Thymus (tissue), 11 donors: ENCODE data around the gene LATS2. TPM values are rescaled to one million over a fixed set of nuclear protein-coding genes. Genes with fewer than 3 reads are reported as not detected.

Source experiments
- DNase-seq, 9 donors: peaks; one replicate each; pipeline ENCODE4 v3.0.0-alpha.2; 2013; ENCODE audit warnings: low spot score in 9 of 9, low read depth in 6 of 9, missing footprints in 1 of 9
- H3K27ac ChIP-seq, 2 donors: one replicate each; pipeline ENCODE4 v1.5.1; 2013; ENCODE audit warnings: control low read depth in 1 of 2, low read depth in 1 of 2, low read length in 1 of 2, mild to moderate bottlenecking in 1 of 2, moderate library complexity in 1 of 2
- H3K27me3 ChIP-seq, 2 donors: one replicate each; pipeline ENCODE4 v1.5.1; 2013; ENCODE audit warnings: low read length in 1 of 2; ENCODE audit not compliant: control insufficient read depth in 2 of 2, insufficient read depth in 1 of 2
- H3K36me3 ChIP-seq, 2 donors: one replicate each; pipeline ENCODE4 v1.5.1; 2013; ENCODE audit warnings: low read length in 1 of 2, mild to moderate bottlenecking in 1 of 2, moderate library complexity in 1 of 2; ENCODE audit not compliant: control insufficient read depth in 2 of 2, insufficient read depth in 2 of 2
- H3K4me1 ChIP-seq, 2 donors: one replicate each; pipeline ENCODE4 v1.5.1; 2013; ENCODE audit warnings: low read length in 2 of 2; ENCODE audit not compliant: control insufficient read depth in 2 of 2, insufficient read depth in 2 of 2
- H3K4me3 ChIP-seq, 2 donors: one replicate each; pipeline ENCODE4 v1.5.1; 2013; ENCODE audit warnings: low read length in 2 of 2, control low read depth in 1 of 2, mild to moderate bottlenecking in 1 of 2
- H3K9me3 ChIP-seq, 2 donors: one replicate each; pipeline ENCODE4 v1.5.1; 2013; ENCODE audit warnings: low read length in 1 of 2, mild to moderate bottlenecking in 1 of 2; ENCODE audit not compliant: control insufficient read depth in 2 of 2, insufficient read depth in 1 of 2
- WGBS: extraction: QIAGEN DNeasy Blood & Tissue Kit; methylation state at CpG from one replicate; pipeline ENCODE4 v1.1.7; 2013; 5-methylcytosine and 5-hydroxymethylcytosine counted together
- polyA plus RNA-seq: library from polyadenylated mRNA; stranded (reverse); fragments of 200-250 nt; gene quantifications from one replicate; pipeline ENCODE4 v1.2.3, GENCODE V29; 2013
- total RNA-seq: library from RNA; stranded (reverse); fragments of 120-200 nt; gene quantifications from one replicate; pipeline ENCODE4 v1.2.4, GENCODE V29; 2013
- donor health status: healthy.

LATS2 gene
- total and polyA plus RNA-seq, 2 donors = 1.2 to 4.6 TPM

DNA sequence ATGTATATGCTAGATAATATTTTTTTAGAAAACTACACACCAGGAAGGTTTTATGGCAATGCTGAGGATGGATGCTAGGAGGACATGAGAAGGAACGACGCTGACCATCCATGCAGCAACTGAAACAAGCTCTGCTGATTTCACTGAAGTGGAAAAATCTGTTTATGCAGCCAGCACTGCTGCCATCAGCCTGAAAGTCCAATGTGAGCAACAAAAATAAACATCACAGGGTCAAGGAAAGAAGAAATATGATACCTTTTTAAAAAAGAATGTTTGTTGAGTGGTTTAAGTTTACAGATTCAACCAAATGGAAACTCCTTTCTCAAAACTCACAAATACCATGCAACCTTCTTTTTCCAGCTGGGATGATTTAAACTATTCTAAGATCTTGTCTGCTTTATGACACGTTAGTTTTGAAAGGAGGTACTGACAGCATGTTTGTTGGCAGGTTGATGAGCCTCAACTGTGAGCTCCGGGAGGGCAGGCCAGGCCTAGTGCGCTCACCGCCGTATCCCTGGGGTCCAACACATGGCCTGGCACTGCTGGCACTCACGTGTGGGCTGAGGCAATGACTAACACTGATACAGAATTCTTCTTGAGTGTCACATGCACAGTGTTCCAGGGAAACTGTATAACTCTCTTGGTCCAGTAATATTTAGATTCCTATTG is 46.8 kb downstream of the LATS2 start:
- H3K9me3 ChIP-seq = no peaks in the 10 kb centered on the region
- no peak for DNase-seq
- no peaks in the 10 kb centered on the region for H3K27me3 ChIP-seq
- no peak overlapping the region for H3K27ac ChIP-seq
- H3K4me3 ChIP-seq = no peak overlapping the region
- H3K4me1 ChIP-seq = no peaks in the 10 kb centered on the region
- H3K36me3 ChIP-seq = no peaks in the 10 kb centered on the region
- WGBS = 91% methylated on average over 8 of the region's 8 CpGs

GRCh38 chr13:21014139-21014501 is 47.3 kb downstream of the LATS2 start:
- Histone ChIP-seq H3K27me3 (no peaks in the 10 kb centered on the region), H3K9me3 (no peaks in the 10 kb centered on the region), H3K27ac (no peak overlapping the region), H3K36me3 (no peaks in the 10 kb centered on the region), H3K4me3 (no peak overlapping the region), H3K4me1 (no peaks in the 10 kb centered on the region)
- no peak for DNase-seq
- WGBS = 94% methylated on average over 6 of the region's 6 CpGs

- Histone ChIP-seq H3K27me3 (no peaks in the 10 kb centered on the region), H3K36me3 (no peaks in the 10 kb centered on the region), H3K4me1 (no peaks in the 10 kb centered on the region), H3K27ac (no peak overlapping the region), H3K4me3 (no peak overlapping the region), H3K9me3 (no peaks in the 10 kb centered on the region)
- DNase-seq = no peak
- WGBS = 97% methylated on average over 4 of the region's 4 CpGs
Observed at GRCh38 chr13:21013682-21014038, 47.7 kb downstream of the LATS2 start.

DNA sequence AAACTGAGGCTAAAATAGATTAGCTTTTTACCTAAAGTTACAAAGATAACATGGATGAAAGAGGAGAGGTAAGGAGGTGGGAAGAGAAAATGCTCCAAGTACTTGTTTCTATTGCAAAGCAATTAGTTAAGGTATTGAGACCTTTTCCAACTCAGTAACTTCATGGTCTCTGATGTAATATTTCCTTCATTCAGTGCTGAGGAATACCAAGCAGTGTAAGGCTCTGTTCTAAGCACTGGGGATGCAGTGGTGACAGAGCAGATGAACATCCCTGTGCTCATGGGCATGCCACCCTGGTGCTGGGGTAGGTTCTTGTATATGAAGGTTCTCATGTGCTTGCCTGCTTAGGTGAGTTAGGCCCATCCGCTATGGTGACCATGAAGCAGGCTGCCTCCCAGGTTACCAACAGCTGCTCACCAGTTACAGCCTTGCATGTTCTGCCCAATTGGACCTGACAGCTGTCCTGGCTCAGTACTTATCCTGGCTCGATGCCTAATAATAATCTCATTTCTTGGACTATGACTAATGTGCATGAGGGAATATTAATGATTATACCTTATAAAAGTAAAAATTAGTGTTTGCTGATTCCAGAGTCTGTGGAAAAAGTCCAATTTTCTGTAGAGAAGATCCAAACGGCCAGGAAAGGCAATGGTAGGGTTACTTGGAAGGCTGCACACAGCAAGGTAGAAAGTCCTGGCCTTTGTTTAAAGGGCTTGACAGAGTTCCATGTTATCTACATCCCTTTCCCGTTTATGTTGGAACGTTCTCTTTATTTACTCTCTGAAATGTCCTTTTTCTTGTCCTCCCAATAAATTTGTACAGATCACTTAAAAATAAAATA is 48.3 kb downstream of the LATS2 start:
- Histone ChIP-seq H3K36me3 (no peaks in the 10 kb centered on the region), H3K27ac (no peak overlapping the region), H3K9me3 (no peaks in the 10 kb centered on the region), H3K27me3 (no peaks in the 10 kb centered on the region), H3K4me1 (no peaks in the 10 kb centered on the region), H3K4me3 (no peak overlapping the region)
- no peak for DNase-seq
- 83% methylated on average over 5 of the region's 5 CpGs for WGBS

DNA sequence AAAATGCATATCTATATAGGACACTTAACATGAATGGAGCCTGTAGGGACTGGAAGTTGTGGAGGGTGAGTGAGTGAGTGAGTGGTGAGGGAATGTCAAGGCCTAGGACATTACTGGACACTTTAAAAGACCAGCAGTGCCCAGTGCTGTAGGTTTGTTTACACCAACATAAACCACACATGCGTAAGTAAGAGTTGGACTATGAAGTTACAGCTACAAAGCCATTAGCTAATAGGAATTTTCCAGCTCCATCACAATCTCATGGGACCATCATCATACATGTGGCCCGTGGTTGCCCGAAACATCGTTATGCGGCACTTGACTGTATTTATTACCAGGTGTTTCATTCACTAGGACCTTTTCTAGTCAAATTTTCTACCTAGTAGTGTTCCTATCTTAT is 49.2 kb downstream of the LATS2 start:
- WGBS = 78% methylated on average over 5 of the region's 5 CpGs
- Histone ChIP-seq H3K9me3 (no peaks in the 10 kb centered on the region), H3K36me3 (no peaks in the 10 kb centered on the region), H3K27ac (no peak overlapping the region), H3K4me3 (no peak overlapping the region), H3K27me3 (no peaks in the 10 kb centered on the region), H3K4me1 (no peaks in the 10 kb centered on the region)
- DNase-seq = no peak

DNA sequence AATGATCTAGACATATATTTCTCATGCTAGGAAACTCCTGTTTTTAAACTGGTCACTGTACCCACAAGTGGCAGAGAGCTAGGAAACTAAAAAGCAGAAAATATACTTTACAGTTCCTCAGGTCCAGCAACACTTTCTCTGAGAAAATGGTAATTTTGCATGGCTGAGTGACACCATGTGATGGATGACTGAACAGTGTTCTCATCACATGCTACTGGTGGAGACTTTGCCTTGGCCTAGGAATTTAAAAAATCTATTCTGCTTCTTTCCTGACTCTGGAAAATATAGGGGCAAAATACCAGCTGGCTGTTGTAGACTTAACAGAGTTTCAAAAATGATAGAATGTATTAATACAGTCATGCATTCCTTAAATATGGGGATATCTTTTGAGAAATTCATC is 50.0 kb downstream of the LATS2 start:
- Histone ChIP-seq H3K4me3 (no peak overlapping the region), H3K9me3 (no peaks in the 10 kb centered on the region), H3K4me1 (no peaks in the 10 kb centered on the region), H3K36me3 (no peaks in the 10 kb centered on the region), H3K27ac (no peak overlapping the region), H3K27me3 (no peaks in the 10 kb centered on the region)
- DNase-seq = no peak

DNA sequence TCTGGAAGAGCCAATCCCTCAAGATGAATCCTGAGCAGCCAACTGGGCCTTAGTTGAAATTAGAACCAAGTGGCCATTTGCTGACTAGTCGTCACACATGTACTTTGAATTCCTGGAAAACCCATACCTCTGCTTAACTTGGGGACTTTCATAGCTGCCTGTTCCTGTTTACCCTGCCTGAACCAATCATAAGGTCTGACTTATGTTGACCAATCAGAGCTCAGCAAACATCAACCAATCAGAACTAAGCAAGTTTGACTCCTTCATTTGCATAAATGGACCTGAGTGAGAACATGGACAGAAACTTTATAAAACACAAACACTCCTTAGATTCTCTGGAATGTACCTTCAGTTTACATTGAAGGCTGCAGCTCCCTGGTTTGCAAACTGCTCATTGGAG is 50.8 kb downstream of the LATS2 start:
- H3K27me3 ChIP-seq = no peaks in the 10 kb centered on the region
- no peak overlapping the region for H3K4me3 ChIP-seq
- no peak for DNase-seq
- WGBS = 85% methylated on average over 1 of the region's 1 CpG
- H3K36me3 ChIP-seq = no peaks in the 10 kb centered on the region
- no peak overlapping the region for H3K27ac ChIP-seq
- H3K4me1 ChIP-seq = no peaks in the 10 kb centered on the region
- H3K9me3 ChIP-seq = no peaks in the 10 kb centered on the region

DNA sequence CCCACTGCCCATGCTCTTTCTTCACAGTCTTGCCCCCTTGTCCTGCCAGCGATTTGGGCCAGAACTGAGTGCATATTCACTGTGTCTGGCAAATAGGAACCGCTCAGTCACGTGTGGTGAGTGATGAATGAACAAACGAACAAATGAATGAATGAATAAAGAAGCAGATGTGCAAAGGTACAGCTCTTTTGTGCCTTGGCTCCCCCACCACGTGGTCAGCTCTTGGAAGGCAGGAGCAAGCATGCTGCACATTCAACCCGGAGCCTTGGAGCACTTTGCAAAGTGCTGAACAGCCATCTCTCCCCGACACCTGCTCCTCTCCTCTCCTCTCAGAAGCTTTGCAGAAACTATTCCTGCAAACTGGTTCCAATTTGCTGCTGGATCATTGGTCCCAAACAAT is 52.4 kb downstream of the LATS2 start:
- no peaks in the 10 kb centered on the region for H3K9me3 ChIP-seq
- H3K27me3 ChIP-seq = no peaks in the 10 kb centered on the region
- H3K4me3 ChIP-seq = no peak overlapping the region
- no peak for DNase-seq
- H3K36me3 ChIP-seq = no peaks in the 10 kb centered on the region
- H3K27ac ChIP-seq = no peak overlapping the region
- no peaks in the 10 kb centered on the region for H3K4me1 ChIP-seq
- 93% methylated on average over 7 of the region's 7 CpGs for WGBS

DNA sequence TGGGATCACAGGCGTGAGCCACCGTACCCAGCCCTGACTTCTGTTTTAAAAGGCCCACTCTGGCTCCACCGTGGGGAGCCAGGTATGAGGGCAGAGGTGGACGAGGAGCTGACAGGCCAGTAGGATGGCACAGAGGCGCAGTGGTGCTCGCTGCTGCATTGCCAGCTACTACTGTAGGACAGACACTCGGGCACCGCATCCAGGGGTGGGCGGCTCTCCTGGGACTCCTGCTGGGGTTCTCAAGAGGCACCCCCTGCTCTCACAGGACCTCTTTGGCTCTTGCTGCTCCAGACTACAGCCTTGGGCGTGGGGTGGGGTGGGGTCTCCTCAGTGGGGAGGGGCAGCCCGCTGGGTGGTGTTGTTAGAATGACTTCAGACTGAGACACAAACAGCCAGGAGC is 53.4 kb downstream of the LATS2 start:
- no peaks in the 10 kb centered on the region for H3K4me1 ChIP-seq
- no peak for DNase-seq

More for the DNA sequence above, 53.4 kb downstream of the LATS2 start:
- H3K27ac ChIP-seq = no peak overlapping the region
- 98% methylated on average over 11 of the region's 11 CpGs for WGBS
- no peak overlapping the region for H3K4me3 ChIP-seq
- no peaks in the 10 kb centered on the region for H3K9me3 ChIP-seq
- H3K27me3 ChIP-seq = no peaks in the 10 kb centered on the region
- no peaks in the 10 kb centered on the region for H3K36me3 ChIP-seq
